ENCODE results near the gene S100A10.

DNA sequence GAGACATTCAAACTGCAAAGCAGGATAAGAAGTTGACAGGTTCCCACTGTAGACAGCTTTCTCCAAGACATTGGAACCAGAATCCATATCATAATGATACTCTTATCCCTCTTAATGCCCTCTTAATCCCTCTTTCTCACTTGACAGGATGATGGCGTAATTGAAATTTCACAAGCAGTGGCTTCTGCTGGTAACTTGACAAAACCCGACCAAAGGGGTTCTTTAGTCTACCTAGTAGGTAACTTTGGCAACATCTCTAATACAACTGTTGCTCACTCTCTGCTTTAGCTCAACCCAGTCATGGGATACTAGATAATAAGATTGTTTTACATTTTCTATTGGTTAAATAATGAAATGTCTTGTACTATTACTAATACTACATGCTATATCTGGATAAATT, 34.7 kb downstream of the S100A10 start:
- TF ChIP-seq EZH2 (IDR thresholded peaks at IDR 0.05; ENCODE audit: insufficient read depth, poor library complexity, severe bottlenecking) = no peak
- no peak for TF ChIP-seq EZH2phosphoT487 (IDR thresholded peaks at IDR 0.05; ENCODE audit: insufficient read depth, low read depth)
